AG09319 (cell line): ENCODE measurements around the gene CLEC16A.
A peak's percentile ranks its signal among the peaks of the same experiment; 100 is the strongest.

Experiments
- DNase-seq: peaks from one replicate; pipeline ENCODE4 v3.0.0-alpha.2; 2010; ENCODE audit warnings: low read depth; ENCODE audit errors: extremely low read depth
- TF ChIP-seq, protein P1 (sequence below): IDR thresholded peaks from 2 replicates; pipeline ENCODE4 v1.5.1; 2011; ENCODE audit warnings: low read depth, mild to moderate bottlenecking, inconsistent platforms, low read length, moderate library complexity

CLEC16A gene, protein sequence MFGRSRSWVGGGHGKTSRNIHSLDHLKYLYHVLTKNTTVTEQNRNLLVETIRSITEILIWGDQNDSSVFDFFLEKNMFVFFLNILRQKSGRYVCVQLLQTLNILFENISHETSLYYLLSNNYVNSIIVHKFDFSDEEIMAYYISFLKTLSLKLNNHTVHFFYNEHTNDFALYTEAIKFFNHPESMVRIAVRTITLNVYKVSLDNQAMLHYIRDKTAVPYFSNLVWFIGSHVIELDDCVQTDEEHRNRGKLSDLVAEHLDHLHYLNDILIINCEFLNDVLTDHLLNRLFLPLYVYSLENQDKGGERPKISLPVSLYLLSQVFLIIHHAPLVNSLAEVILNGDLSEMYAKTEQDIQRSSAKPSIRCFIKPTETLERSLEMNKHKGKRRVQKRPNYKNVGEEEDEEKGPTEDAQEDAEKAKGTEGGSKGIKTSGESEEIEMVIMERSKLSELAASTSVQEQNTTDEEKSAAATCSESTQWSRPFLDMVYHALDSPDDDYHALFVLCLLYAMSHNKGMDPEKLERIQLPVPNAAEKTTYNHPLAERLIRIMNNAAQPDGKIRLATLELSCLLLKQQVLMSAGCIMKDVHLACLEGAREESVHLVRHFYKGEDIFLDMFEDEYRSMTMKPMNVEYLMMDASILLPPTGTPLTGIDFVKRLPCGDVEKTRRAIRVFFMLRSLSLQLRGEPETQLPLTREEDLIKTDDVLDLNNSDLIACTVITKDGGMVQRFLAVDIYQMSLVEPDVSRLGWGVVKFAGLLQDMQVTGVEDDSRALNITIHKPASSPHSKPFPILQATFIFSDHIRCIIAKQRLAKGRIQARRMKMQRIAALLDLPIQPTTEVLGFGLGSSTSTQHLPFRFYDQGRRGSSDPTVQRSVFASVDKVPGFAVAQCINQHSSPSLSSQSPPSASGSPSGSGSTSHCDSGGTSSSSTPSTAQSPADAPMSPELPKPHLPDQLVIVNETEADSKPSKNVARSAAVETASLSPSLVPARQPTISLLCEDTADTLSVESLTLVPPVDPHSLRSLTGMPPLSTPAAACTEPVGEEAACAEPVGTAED

DNA sequence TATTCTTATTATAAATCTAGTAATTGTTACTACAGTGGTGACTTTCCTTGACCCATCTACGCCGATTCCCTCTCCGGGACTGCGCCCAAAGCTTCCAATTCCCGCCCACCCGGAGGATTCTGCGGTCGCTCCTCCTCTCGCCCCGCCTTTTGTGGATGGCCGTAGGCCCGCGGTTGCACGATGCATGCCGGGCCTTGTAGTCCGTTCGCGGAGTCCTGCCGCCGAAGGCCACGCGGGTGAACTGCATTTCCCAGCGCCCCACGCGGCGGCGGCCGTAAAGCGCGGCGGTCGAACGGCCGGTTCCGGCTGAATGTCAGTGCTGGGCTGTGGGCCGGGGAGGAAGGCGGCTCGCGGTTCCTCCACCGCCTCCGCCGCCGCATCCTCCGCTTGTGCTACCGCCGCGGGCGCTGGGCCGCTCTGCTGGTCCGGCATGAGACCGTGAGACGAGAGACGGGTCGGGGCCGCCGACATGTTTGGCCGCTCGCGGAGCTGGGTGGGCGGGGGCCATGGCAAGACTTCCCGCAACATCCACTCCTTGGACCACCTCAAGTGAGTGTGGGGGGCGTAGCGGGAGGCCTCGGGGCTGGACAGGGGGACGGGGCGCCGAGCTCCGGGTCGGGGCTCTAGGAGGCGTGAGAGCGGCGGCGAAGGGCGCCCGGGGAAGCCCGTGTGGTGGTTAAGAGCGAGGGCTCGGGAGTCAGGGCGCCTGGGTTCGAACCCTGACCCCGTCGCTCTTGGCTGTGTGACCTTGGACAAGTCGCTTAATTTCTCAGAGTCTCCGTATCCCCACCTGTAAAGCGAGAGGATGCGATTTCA, at the start of gene CLEC16A:
TSS of gene CLEC16A (plus strand) at position 316 of the 816 bp plus-strand sequence. CDS start at position 470, 154 bp downstream.
- DNase-seq, result peak; percentile 91
- TF ChIP-seq, protein P1, sequence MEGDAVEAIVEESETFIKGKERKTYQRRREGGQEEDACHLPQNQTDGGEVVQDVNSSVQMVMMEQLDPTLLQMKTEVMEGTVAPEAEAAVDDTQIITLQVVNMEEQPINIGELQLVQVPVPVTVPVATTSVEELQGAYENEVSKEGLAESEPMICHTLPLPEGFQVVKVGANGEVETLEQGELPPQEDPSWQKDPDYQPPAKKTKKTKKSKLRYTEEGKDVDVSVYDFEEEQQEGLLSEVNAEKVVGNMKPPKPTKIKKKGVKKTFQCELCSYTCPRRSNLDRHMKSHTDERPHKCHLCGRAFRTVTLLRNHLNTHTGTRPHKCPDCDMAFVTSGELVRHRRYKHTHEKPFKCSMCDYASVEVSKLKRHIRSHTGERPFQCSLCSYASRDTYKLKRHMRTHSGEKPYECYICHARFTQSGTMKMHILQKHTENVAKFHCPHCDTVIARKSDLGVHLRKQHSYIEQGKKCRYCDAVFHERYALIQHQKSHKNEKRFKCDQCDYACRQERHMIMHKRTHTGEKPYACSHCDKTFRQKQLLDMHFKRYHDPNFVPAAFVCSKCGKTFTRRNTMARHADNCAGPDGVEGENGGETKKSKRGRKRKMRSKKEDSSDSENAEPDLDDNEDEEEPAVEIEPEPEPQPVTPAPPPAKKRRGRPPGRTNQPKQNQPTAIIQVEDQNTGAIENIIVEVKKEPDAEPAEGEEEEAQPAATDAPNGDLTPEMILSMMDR, result no peak; the same call in 1 of the 2 replicates

DNA sequence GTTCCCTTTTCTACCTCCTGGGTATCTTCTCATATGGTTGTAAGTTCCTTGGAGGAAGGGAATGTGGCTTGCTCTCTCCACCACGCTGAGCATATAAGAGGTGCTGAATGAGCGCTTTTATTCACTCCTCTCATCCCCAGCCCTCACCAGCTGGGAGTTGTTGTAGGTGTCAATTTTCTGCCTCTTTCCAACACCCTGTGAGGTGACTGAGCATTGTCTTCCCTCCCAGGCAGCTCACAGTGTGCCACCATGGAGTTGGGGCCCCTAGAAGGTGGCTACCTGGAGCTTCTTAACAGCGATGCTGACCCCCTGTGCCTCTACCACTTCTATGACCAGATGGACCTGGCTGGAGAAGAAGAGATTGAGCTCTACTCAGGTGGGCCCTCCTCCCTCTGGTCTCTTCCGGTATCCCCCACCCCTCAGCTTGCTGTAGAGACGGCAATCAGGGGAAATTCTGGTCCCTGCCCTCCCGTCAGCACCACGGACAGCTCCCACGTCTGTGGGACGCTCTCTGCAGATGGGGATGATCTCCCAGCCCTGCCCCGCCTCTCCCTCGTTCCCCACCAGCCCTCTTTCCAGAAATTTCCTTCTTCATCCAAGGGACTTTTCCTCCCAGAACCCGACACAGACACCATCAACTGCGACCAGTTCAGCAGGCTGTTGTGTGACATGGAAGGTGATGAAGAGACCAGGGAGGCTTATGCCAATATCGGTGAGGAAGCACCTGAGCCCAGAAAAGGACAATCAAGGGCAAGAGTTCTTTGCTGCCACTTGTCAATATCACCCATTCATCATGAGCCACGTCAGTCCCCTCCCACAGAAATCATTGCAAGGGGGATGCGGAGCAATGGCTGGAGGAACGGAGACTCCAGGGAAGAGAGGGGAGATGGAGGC, 49.1 kb upstream of the CLEC16A start:
- no peak for DNase-seq

DNA sequence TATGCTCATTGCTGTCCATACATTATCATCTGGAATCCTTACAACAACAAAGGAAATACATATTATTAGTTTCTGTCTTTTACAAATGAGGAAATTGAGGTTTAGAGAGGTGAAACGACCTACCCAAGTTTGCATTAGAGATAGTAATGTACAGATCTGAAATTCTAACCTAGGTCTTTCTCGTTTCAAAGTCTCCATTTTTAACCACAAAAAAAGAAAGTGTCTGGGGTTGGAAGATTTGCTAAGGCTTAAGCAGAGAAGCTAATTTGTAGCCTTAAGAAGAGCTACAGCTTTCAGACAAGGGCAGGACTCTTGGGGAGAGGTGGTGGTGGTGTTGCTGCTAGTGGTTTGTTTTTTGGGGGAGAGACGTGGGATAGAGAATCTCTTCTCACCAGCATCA, 48.2 kb upstream of the CLEC16A start:
- DNase-seq, result no peak
- TF ChIP-seq, protein P1, result no peak

More for the DNA sequence above, 49.1 kb upstream of the CLEC16A start:
- TF ChIP-seq, protein P1, result no peak

DNA sequence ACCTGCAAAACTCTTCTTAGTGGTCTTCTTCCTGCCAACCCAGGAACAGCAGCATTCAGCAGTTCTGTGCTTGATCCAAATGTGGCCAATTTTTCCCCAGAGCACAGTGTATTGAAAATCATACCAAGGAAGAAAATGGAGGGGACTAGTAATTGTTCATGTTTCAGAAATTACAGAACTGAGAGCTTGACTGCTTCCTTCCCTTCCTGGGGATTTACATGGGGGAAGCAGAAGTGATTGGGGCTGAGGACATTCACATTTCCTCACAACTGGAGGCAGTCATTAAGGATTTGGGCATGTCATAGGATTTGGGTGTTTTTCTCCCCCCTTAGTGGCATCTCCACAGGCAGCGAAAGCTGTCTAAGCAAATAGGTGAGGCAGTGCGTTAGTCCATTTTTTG, 47.6 kb upstream of the CLEC16A start:
- TF ChIP-seq, protein P1, result no peak
- DNase-seq, result no peak

DNA sequence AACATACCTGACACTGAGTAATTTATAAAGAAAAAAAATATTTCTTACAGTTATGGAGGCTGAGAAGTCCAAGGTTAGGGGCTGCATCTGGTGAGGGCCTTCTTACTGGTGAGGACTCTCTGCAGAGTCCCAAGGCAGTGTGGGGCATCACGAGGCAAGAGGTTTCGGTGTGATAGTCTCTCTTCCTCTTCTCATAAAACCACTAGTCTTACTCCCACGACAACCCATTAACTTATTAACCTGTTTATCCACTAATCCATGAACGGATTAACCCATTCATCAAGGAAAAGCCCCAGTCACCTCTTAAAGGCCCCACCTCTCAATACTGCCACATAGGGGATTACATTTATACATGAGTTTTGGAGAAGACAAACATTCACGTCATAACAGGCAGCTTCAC, 47.2 kb upstream of the CLEC16A start:
- DNase-seq, result no peak
- TF ChIP-seq, protein P1, result no peak

DNA sequence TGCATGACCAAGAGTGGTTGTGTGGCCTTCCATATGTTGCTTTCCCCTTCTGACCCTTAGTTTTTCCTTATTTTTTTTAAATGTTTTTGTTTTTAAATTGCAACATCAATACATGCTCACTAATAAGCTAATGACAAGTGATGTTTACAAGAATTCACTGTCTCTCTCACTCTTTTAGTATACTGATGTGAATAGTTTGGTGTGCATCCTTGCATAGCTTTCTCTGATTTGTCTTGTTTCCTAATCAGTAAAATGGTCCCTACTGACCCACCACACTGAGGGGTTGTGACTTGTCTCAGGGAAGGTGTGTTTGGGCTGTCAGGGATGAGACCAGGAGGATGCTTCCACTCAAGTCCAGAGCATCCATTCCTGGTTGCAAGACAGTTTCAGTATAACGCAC, 41.4 kb upstream of the CLEC16A start:
- TF ChIP-seq, protein P1, result no peak

More for the DNA sequence above, 41.4 kb upstream of the CLEC16A start:
- DNase-seq, result no peak
